Activated naive CD4-positive, alpha-beta T cell (primary cell): ENCODE measurements around the gene PNPLA5.

Source experiments
- DNase-seq, 4 experiments: peaks; one replicate each; lab custom pipeline; 2025; lab: John Stamatoyannopoulos, UW

The PNPLA5 gene

GRCh38 chr22:43838571-43839307, 53.1 kb downstream of the PNPLA5 start:
- DNase-seq, result no peak

GRCh38 chr22:43838161-43838560, 53.7 kb downstream of the PNPLA5 start:
- no peak for DNase-seq

DNA sequence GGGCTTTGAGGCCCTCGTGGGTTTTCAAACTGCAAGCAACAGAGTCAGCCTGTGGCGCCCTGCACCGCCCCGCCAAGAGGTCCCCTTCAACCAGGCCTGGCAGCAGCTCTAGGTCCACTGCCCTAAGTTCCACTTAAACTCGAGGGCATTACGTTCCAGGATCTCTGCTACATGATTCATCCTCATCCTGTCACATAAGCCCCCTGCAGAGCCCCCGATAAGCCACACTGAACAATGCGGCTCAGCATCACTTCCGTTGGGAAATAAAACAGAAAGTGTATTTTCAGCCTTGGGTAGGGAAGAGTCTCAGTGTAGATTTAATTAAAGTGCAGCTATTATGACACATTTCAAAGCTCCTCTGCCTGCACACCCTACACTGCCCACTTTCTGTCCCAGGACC, 54.1 kb downstream of the PNPLA5 start:
- DNase-seq, result no peak

DNA sequence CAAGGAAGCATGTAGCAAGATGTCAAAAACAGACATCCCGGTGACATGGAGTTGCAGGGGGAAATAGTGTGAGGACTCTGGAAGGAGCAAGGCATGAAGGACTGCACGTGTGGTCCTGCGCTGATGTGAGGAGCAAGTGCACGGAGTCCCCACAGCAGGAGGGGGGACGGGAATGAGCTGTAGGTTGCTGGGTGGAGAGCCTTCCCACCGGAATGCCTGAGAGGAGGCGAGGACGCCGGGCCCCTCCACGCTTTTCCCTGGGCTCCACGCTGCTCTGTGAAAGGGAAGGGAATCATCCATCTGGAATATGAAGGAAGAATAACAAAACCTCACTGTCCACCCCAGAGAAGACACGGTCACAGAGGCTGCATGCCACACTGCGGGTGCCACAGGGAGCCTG, 56.1 kb downstream of the PNPLA5 start:
- no peak for DNase-seq

GRCh38 chr22:43835166-43835565, 56.6 kb downstream of the PNPLA5 start:
- no peak for DNase-seq

GRCh38 chr22:43833286-43834240, 58.2 kb downstream of the PNPLA5 start:
- no peak for DNase-seq

DNA sequence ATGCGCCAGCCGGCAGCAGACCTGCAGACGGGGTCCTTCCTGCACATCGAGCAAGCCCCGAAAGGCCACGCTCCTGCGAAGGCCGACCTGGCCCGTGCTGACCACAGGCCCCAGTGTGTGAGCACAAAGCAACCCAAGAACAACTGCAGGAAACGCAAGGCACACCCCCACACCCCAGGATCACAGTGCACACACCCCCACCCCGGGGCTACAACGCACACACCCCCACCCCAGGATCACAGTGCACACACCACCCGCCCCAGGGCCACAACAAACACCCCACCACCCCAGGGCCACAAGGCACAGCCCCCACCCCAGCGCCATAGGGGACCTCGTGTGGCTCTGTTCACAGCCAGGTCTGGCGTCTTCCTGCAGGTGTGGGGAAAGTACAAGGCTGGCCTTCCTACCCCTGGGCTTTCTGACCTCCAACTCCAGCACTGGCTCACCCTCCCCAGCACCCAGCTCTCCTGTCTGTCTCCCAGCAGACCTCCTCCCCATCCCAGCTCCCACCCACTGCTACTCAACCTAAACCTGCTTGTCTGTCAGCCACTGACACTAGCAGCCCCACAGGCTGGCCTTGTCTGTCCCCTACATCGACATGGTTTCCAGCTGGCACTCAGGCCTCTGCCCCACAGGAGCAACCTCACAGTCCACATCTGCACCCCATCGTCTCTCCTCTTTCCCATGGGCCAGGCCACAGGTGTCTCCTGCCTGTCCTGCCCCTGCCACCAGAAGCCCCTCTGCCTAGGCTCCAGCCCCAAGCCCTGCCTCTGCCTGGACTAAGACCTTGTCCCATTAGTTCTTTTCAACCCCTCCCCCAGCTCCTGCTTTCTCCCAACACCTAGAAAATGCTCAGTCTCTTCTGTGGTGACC, 59.2 kb downstream of the PNPLA5 start:
- DNase-seq, result no peak

- no peak for DNase-seq
These were observed 60.0 kb downstream of the PNPLA5 start for GRCh38 chr22:43831561-43832392.

DNA sequence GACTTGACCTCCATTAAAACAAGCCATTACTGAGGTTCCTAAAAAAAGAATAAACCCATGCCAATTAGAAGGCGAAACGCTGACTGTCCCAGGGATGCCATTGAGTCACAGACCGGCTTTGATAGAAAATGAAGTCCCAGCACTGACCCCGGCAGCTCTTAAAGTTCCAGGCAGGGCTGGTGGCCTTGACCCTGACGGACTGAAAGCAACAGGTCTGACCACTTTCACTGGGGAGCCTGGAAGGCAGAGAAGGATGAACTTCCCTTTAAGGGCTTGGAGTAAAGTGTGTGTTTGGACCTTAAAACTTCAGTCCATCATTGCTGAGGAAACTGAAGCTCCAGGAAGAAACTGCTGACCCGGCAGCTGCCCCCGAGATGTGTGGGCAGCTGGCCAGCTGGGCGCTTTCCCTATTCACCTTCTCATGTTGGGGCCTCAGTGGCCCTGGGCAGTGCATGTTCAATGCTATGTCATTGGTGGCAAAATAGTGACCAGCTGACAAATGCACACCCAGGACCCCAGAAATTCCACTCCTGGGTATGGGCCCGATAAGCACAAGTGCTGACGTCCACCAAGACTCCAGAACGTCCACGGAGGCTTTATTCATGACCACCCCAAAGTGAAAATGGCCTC, 60.8 kb downstream of the PNPLA5 start:
- no peak for DNase-seq

DNA sequence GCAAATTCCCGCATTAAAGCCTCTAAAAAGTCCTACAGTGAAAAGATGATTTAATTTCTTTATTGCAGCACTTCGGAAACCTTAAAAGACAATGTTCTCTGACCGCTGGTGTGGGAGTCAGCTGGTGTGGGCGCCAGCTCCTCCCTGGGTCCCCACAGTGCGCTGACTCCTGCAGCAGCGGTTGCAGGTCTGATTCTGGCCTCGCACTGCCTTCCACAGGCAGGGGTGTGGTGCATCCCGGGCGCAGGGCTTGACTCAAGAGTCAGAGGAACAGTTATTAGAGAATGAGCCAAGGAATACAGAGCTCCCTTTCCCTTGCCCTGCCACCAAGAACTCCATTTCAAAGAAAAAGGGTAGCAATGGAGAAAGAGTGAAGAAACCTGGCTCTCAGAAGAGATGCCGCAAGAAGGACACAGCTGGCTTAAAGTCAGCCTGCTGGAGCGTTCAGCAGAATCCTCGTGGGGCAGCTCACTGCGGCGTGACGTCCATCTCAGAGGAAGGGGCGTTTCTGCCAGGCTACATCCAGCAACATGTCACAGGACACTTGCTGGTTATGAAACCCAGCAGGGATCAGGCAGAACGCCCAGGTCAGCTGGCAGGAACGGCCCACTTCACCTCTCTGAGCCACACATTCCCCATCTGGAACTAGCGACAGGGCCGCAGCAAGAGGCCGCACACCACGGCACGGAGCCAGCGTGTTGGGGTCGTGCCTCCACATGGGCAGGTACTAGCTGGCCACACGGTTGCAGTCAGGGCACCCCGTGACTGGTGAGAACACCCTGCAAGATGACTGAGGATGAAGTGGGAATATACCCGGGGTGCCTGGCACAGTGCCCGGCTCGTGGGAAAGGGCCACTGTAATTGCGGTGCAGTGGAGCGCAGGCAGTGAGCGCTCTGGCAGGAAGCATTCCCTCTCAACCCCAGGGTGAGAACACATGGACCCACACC, 61.6 kb downstream of the PNPLA5 start:
- no peak for DNase-seq
